Measurements from ENCODE around the gene DLL4.

The DLL4 gene

DNA sequence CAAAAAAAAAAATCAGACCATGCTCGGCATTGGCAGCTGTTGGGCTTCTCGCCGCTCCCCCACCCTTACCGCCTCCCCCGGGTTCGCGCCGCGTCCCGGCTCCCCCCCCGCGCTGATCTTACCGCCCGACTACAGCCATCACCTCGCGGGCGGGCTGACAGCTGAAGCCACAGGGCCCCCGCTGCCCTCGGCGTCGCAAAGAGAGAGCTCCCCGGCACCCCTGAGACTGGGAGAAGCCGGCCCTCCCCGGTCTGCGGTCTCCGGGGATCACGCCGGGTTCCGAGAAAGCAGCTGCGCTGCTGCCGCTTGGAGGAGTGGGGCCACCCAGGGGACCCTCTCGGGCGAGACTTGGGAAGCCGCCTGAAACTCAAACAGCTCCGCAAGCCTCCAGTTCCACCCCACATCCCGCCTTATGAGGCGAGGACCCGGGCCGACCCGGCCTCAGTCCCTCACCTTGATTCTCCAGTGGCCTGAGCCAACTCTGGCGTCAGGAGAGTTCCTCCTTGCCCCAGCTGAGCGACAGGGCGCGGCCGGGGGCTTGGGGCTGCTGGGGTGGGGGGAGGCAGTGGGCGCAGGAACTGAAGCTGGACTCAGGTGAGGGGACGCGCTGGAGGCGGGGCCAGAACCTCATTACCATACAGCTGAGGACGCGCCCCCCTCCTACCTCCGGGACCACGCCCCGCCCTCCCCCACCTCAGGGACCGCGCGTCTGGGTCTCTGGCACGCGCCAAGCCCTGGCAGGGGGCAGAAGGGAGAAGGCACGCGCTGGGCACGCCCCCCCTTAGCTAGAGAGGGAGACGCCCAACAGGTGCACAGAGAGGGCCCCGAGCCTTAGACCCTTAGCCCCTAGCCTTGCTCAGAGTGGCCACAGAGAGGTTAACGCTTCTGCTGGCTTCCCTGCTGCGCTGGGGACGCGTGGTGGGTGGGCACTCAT, 1.0 kb upstream of the DLL4 start:
- no peak for DNase-seq

DNA sequence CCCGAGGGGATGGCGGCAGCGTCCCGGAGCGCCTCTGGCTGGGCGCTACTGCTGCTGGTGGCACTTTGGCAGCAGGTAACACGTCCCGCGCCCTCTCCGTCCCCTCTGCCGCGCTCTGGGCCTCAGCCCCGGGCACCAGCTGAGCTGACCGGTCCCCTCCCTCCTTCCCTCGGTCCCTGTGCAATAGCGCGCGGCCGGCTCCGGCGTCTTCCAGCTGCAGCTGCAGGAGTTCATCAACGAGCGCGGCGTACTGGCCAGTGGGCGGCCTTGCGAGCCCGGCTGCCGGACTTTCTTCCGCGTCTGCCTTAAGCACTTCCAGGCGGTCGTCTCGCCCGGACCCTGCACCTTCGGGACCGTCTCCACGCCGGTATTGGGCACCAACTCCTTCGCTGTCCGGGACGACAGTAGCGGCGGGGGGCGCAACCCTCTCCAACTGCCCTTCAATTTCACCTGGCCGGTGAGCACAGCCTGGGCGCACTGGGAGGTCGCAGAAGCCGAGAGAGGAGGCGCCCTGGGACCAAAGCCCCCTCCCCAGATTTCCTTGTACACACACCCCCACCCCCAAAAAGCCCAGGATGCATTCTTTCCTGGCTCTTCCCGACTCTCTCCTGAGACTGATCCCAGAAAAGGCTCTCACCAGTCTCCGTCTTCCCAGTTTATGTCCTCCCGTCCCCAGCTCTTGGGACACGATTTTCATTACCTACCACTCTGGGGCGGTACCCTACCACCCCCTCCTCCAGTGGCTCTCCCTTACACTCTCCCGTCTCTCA, 705 bp downstream of the DLL4 start:
- peak; percentile 84 for DNase-seq

DNA sequence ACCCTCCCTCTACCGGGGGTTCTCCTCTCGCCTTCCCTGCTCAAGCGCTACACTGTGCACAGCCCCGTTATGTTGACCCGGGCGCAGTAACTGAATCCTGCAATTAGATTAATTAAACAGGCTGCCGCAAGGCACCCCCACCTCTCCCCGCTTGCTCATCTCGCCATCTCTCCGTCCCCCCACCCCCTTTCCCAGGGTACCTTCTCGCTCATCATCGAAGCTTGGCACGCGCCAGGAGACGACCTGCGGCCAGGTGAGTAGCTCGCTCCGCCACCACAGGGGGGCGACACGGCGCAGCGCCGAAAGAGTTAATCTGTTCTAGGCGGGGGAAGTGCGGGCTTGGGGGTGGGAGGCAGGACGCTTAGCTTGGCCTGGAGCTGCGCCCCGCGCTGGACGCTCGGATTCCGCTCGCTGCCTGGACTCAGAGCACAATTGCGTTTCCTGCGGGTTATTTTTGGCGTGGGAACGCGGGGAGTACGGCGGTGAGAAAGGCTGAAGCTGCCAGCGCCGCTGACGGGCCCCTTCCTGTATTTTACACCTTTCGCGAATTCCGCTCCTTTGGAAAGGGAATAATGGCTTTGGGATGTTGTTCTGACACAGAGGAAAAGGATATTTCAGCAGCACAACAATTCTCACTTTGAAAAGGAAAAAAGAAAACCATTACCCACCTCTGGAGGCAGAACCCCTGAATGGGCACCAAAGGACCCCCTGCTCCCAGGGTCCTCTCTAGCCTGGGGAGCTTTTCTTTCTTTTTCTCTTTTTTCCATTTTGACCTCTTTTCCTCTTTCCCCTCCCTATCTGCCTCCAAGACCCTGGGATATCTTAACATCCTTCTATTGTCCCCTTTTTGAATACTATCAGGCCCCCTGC, 1.5 kb downstream of the DLL4 start:
- DNase-seq, result peak; percentile 87

GRCh38 chr15:40931300-40932142, 2.4 kb downstream of the DLL4 start:
- DNase-seq, result no peak

DNA sequence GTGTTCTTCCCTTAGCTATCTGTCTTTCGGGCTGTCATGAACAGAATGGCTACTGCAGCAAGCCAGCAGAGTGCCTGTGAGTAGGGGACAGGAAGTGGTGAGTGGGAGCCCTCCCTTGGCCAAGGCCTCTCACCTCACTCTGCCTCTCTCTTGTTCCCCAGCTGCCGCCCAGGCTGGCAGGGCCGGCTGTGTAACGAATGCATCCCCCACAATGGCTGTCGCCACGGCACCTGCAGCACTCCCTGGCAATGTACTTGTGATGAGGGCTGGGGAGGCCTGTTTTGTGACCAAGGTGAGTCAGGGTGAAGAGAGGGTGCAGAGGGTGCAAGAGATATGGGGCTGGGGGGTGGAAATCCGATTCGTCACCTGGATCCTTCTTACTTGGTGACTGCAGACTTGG, 3.0 kb downstream of the DLL4 start:
- DNase-seq, result no peak

GRCh38 chr15:40932649-40933516, 3.7 kb downstream of the DLL4 start:
- DNase-seq, result no peak

DNA sequence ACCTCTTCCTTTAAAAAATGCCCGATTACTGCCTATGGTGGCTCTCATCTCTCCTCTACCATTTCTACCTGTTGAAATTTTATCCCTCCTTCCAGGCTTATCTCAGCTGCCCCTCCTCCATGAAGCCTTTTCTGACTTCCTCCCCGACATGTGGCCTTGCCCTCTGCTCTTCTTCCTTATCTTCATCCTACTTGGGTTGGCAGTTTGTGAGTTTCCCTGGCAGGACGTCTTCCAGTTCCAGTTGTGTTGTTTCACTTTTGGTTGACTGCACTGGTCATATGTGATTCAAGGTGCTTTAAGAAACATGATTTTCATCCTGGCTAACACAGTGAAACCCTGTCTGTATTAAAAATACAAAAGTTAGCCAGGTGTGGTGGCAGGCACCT, 4.4 kb downstream of the DLL4 start:
- no peak for DNase-seq

GRCh38 chr15:40934457-40934856, 5.3 kb downstream of the DLL4 start:
- no peak for DNase-seq

- DNase-seq, result no peak
Measured at GRCh38 chr15:40936234-40936708, 7.1 kb downstream of the DLL4 start.

- no peak for DNase-seq
Measured at GRCh38 chr15:40936709-40937666, 7.8 kb downstream of the DLL4 start.

DNA sequence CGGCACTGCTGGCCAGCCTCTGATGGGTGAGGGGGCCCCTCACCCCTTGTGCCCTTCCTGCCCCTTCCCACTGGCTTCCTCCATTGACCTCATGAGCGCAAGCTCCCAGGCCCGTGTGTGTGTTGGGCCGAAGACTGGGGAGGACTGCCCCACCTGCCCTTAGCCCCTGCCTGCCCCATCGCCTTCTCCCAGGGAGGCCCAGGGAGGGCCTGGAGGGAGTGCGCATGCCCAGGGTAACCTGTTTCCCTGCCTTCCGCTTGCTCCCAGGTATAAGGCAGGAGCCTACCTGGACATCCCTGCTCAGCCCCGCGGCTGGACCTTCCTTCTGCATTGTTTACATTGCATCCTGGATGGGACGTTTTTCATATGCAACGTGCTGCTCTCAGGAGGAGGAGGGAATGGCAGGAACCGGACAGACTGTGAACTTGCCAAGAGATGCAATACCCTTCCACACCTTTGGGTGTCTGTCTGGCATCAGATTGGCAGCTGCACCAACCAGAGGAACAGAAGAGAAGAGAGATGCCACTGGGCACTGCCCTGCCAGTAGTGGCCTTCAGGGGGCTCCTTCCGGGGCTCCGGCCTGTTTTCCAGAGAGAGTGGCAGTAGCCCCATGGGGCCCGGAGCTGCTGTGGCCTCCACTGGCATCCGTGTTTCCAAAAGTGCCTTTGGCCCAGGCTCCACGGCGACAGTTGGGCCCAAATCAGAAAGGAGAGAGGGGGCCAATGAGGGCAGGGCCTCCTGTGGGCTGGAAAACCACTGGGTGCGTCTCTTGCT, 8.8 kb downstream of the DLL4 start:
- DNase-seq, result no peak

DNA sequence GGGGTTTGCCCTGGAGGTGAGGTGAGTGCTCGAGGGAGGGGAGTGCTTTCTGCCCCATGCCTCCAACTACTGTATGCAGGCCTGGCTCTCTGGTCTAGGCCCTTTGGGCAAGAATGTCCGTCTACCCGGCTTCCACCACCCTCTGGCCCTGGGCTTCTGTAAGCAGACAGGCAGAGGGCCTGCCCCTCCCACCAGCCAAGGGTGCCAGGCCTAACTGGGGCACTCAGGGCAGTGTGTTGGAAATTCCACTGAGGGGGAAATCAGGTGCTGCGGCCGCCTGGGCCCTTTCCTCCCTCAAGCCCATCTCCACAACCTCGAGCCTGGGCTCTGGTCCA, 9.4 kb downstream of the DLL4 start:
- DNase-seq, result no peak

GRCh38 chr15:40940296-40940801, 11.2 kb downstream of the DLL4 start:
- no peak for DNase-seq

- no peak for DNase-seq
Measured at GRCh38 chr15:40941068-40941527, 12.0 kb downstream of the DLL4 start.

DNA sequence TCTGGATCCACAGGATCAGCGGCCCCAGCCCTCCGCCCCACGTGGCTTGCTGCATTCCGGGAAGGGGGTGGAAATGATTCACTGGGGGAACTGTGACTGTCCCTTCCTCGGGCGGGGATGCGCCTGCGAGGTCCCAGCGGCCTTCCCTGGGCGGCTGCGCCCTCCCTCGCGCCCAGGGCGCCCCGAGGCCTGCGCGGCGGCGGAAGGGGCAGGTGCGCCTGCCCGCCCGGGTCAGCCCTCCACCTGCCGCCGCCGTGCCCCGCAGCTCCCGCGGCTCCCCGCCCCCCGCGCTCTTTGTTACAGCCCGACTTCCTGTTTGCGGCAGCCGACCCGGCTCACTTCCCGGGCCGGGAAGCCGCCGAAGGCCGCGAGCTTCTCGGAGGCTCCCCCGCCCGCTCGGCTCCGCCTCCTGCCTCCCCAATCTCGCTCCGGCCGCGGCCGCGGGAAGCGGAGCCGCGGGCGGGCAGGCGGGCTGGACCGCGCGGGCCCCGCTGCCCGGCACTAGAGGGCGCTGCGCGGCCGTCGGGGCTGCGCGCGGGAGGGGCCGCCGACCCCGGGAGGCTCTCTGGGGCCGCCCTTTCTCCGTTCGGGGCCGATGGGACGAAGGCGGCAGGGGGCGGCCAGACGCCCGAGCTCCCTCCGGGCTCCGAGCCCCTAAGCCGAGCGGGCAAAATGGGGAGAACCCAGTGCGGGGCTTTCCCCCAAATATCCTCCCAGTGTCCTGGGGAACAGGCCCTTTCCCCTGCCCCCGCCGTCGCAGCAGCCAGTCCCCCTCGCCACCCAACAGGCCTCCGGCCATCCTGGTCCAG, 12.6 kb downstream of the DLL4 start:
- peak; percentile 86 for DNase-seq

DNA sequence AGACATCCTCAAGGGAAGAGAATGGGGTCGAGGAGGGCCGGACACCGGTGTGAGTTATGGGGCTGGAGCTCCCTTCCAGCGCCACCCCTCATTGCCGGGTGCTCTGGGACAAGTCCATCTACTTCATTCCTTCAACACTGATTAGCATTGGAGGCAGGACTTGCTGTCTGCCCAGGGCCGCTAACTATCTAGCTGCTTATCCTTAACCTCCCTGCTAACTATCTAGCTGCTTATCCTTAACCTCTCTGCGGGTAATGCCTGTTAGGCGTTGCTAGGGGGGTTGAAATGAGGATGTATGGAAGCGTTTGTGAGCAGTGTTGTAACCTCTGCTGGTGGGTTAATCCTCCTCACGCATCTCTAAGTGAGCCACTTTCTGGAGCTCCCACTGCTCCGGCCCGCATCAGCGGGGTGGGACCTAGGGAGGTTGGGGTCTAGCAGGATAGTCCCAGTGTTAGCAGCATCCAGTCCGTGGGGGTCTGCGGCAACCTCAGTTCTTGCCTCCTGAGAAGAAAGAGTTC, 13.3 kb downstream of the DLL4 start:
- DNase-seq, result no peak

DNA sequence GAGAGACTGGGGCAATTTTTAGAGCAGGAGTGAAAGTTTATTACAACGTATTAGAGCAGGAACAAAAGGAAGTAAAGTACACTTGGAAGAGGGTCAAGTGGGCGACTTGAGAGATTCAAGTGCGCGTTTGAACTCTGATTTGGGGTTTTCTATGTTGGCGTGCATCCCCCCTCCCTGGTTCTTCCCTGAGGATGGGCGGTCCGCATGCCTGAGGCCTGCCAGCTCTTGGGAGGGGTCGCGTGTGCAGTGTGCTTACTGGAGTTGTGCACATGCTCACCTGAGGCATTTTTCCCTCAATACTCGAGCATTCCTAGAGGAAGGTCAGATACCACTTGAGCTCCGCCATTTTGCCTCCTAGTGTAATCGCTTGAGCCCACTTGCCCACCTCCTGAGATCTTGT, 13.7 kb downstream of the DLL4 start:
- no peak for DNase-seq
